ENCODE data around the gene HNRNPA1L2.
A peak's percentile ranks its signal among the peaks of the same experiment; 100 is the strongest.

HNRNPA1L2 gene

GRCh38 chr13:52644108-52644507 lies 1.9 kb downstream of the HNRNPA1L2 start:
- FAIRE-seq (no peak), DNase-seq (ENCODE audit: insufficient read length, low spot score) (no peak)
- TF ChIP-seq CTCF (IDR thresholded peaks at IDR 0.05; ENCODE audit: insufficient read depth, missing control alignments) = no peak

GRCh38 chr13:52646967-52647366 lies 4.7 kb downstream of the HNRNPA1L2 start:
- DNase-seq (ENCODE audit: insufficient read length, low spot score) (no peak), FAIRE-seq (no peak)
- TF ChIP-seq CTCF (IDR thresholded peaks at IDR 0.05; ENCODE audit: insufficient read depth, missing control alignments) = no peak

GRCh38 chr13:52650731-52651130 lies 8.5 kb downstream of the HNRNPA1L2 start:
- no peak for FAIRE-seq
- TF ChIP-seq CTCF (IDR thresholded peaks at IDR 0.05; ENCODE audit: insufficient read depth, missing control alignments) = no peak
- no peak for DNase-seq (ENCODE audit: insufficient read length, low spot score)

- no peak for TF ChIP-seq CTCF (IDR thresholded peaks at IDR 0.05; ENCODE audit: insufficient read depth, missing control alignments)
- FAIRE-seq (no peak), DNase-seq (ENCODE audit: insufficient read length, low spot score) (no peak)
Observed at GRCh38 chr13:52651897-52652195, 9.6 kb downstream of the HNRNPA1L2 start.

- FAIRE-seq (peak; percentile 16), DNase-seq (ENCODE audit: insufficient read length, low spot score) (peak; percentile 29)
- TF ChIP-seq CTCF (IDR thresholded peaks at IDR 0.05; ENCODE audit: insufficient read depth, missing control alignments) = peak; percentile 39
Observed at GRCh38 chr13:52652196-52652979, 10.2 kb downstream of the HNRNPA1L2 start, which contains the start of gene SUGT1. SUGT1 (plus strand) TSS chr13:52652836; CDS start chr13:52652921, 85 bp downstream.

GRCh38 chr13:52652980-52653303 lies 10.7 kb downstream of the HNRNPA1L2 start:
- no peak for DNase-seq (ENCODE audit: insufficient read length, low spot score)
- TF ChIP-seq CTCF (IDR thresholded peaks at IDR 0.05; ENCODE audit: insufficient read depth, missing control alignments) = no peak
- no peak for FAIRE-seq

GRCh38 chr13:52659340-52659739 lies 17.1 kb downstream of the HNRNPA1L2 start:
- TF ChIP-seq CTCF (IDR thresholded peaks at IDR 0.05; ENCODE audit: insufficient read depth, missing control alignments) = no peak
- FAIRE-seq = no peak
- no peak for DNase-seq (ENCODE audit: insufficient read length, low spot score)

Data from D721Med (cell line).